Lung (tissue), 12 donors: ENCODE results near the gene CD8A. TPM values are rescaled to one million over a fixed set of nuclear protein-coding genes. Genes with fewer than 3 reads are reported as not detected.
A peak's percentile ranks its signal among the peaks of the same experiment; 100 is the strongest.

Source experiments
- ATAC-seq: fragments of 200-7000 bp; cut with Tn5 transposase; one replicate; pipeline ENCODE4 v1.9.1; 2020; ENCODE audit warnings: moderate number of reproducible peaks; ENCODE audit not compliant: insufficient read depth, low FRiP score
- DNase-seq, 3 donors: peaks; one replicate each; pipeline ENCODE4 v3.0.0-alpha.2; 2013 to 2017
- H3K27ac ChIP-seq, 2 donors: one replicate each; pipeline ENCODE4 v1.5.1; 2013; ENCODE audit warnings: mild to moderate bottlenecking in 2 of 2, moderate library complexity in 2 of 2, control low read depth in 1 of 2, inconsistent platforms in 1 of 2, low read depth in 1 of 2, low read length in 1 of 2
- H3K27me3 ChIP-seq, 3 donors: one replicate each; pipeline ENCODE4 v1.5.1; 2013; ENCODE audit warnings: low read length in 2 of 3; ENCODE audit not compliant: control insufficient read depth in 3 of 3, insufficient read depth in 3 of 3
- H3K36me3 ChIP-seq, 4 donors: one replicate each; pipeline ENCODE4 v1.5.1; 2013; ENCODE audit warnings: low read length in 4 of 4, mild to moderate bottlenecking in 1 of 4, moderate library complexity in 1 of 4; ENCODE audit not compliant: control insufficient read depth in 4 of 4, insufficient read depth in 4 of 4
- H3K4me1 ChIP-seq, 5 donors: one replicate each; pipeline ENCODE4 v1.5.1; 2013; ENCODE audit warnings: low read length in 5 of 5, mild to moderate bottlenecking in 2 of 5, moderate library complexity in 1 of 5; ENCODE audit not compliant: control insufficient read depth in 5 of 5, insufficient read depth in 5 of 5
- H3K4me3 ChIP-seq: one replicate; pipeline ENCODE4 v1.5.1; 2013; ENCODE audit warnings: mild to moderate bottlenecking, control low read depth, moderate library complexity
- H3K9ac ChIP-seq, 2 donors: one replicate each; pipeline ENCODE4 v1.5.1; 2013; ENCODE audit warnings: low read length in 2 of 2, control low read depth in 1 of 2; ENCODE audit not compliant: insufficient read depth in 1 of 2
- H3K9me3 ChIP-seq, 4 donors: one replicate each; pipeline ENCODE4 v1.5.1; 2013; ENCODE audit warnings: low read length in 3 of 4, mild to moderate bottlenecking in 1 of 4, moderate library complexity in 1 of 4; ENCODE audit not compliant: control insufficient read depth in 4 of 4, insufficient read depth in 3 of 4
- WGBS, 2 donors: extraction: QIAGEN DNeasy Blood & Tissue Kit; methylation state at CpG; one replicate each; pipeline ENCODE4 v1.1.7; 2013; 5-methylcytosine and 5-hydroxymethylcytosine counted together
- polyA plus RNA-seq, 2 donors: library from polyadenylated mRNA; stranded (reverse); fragments of 200-250 nt; gene quantifications; one replicate each; pipeline ENCODE4 v1.2.1, GENCODE V29; 2013
- total RNA-seq, 2 donors: library from RNA; depleted of rRNA in 1 of 2; stranded (reverse); fragments of >200 nt in 1 of 2; gene quantifications; one replicate each; pipeline ENCODE4 v1.2.1, GENCODE V29; 2014 to 2021
- TF ChIP-seq, protein P1 (sequence below): IDR thresholded peaks from 2 replicates; pipeline ENCODE4 v1.5.1; 2012; ENCODE audit warnings: mild to moderate bottlenecking; ENCODE audit errors: control extremely low read depth, extremely low read depth
- donor health status: control.
- donor health status: control.
- donor health status: Bipolar disorder and iron deficiency.
- donor health status: healthy.
- donor health status: DM: yes; HTN: yes; CAD: no.

Gene CD8A
- total and polyA plus RNA-seq, 4 donors, result 1.1 to 3.7 (median 3.0) TPM

DNA sequence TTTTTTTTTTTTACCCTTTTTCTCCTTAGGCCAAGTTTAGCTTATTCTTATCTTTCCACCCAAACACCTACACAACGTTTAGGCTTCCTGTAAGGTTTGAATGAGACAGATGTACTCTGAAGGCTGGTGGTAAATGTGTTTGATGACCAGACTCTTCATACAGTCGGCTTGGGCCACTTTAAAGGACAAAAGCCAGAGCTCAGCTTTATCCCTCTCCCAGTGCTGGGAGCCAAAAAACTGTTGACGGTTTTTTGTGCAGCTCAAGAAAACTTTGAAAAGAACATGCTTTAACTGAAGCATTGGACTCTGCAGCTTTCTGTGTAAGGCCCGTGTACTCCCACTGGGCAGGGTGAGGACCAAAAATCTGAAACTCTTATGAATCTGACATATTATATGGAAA lies 15.4 kb downstream of the CD8A start:
- H3K9me3 ChIP-seq, result no peaks in the 10 kb centered on the region
- no peaks in the 10 kb centered on the region for H3K27me3 ChIP-seq
- no peak overlapping the region for H3K9ac ChIP-seq
- 44% methylated on average over 4 of the region's 4 CpGs for whole genome bisulfite sequencing, 2 donors
- TF ChIP-seq, protein P1, sequence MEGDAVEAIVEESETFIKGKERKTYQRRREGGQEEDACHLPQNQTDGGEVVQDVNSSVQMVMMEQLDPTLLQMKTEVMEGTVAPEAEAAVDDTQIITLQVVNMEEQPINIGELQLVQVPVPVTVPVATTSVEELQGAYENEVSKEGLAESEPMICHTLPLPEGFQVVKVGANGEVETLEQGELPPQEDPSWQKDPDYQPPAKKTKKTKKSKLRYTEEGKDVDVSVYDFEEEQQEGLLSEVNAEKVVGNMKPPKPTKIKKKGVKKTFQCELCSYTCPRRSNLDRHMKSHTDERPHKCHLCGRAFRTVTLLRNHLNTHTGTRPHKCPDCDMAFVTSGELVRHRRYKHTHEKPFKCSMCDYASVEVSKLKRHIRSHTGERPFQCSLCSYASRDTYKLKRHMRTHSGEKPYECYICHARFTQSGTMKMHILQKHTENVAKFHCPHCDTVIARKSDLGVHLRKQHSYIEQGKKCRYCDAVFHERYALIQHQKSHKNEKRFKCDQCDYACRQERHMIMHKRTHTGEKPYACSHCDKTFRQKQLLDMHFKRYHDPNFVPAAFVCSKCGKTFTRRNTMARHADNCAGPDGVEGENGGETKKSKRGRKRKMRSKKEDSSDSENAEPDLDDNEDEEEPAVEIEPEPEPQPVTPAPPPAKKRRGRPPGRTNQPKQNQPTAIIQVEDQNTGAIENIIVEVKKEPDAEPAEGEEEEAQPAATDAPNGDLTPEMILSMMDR, result no peak
- no peak overlapping the region for H3K27ac ChIP-seq
- peaks cover 15 to 29% (median 17%) of the 10 kb centered on the region in 4 donors for H3K36me3 ChIP-seq
- ATAC-seq (no peak), DNase-seq (peak in 2 of 3 donors; percentile 38 to 58)
- H3K4me1 ChIP-seq, result peaks cover 0 to 15% (median 4%) of the 10 kb centered on the region in 5 donors
- no peak overlapping the region for H3K4me3 ChIP-seq

DNA sequence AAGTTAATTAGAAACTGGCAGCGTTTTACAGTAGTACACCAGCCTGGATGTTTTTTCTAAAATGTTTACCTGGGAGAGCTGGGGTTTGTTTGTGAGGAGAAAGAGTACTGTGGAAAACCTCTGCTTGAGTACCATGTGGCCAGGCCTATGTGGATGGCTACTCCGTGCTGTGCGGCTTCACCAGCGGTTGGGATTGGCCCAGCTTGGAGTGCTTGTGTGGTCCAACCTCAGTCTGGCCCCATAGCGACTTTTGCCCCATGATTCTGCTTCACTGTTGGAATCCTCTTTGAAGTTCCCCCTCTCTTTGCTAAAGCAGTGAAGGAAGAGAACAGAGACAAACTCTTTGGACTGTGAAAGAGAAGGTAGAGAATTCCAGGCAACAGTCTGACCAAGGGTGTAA lies 15.9 kb downstream of the CD8A start:
- WGBS, 2 donors, result 72 to 76% methylated on average over 5 of the region's 5 CpGs
- no peak overlapping the region for H3K4me3 ChIP-seq
- TF ChIP-seq, protein P1, result no peak
- no peaks in the 10 kb centered on the region for H3K27me3 ChIP-seq
- H3K9ac ChIP-seq, result no peak overlapping the region
- DNase-seq (peak in 1 of 3 donors; percentile 45), ATAC-seq (no peak)
- H3K4me1 ChIP-seq, result peaks cover 0 to 10% (median 3%) of the 10 kb centered on the region in 5 donors
- H3K36me3 ChIP-seq, result peaks cover 17 to 29% (median 20%) of the 10 kb centered on the region in 4 donors
- H3K9me3 ChIP-seq, result no peaks in the 10 kb centered on the region
- H3K27ac ChIP-seq, result no peak overlapping the region

DNA sequence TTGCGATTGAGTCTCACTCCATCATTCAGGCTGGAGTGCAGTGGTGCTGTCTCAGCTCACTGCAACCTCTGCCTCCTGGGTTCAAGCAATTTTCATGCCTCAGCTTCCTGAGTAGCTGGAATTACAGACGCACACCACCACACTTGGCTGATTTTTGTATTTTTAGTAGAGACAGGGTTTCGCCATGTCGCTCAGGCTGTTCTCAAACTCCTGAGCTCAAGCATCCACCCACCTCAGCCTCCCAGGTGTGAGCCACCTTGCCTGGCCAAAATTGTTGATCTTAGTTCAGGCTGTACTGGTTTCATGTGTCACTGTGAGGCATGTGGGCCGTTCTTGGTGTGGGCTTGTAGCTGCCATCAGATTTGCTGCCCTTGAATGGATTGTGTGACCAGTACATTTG lies 18.1 kb downstream of the CD8A start:
- TF ChIP-seq, protein P1, result no peak
- Histone ChIP-seq H3K27ac (no peak overlapping the region), H3K4me1 (peaks cover 0 to 13% (median 5%) of the 10 kb centered on the region in 5 donors), H3K4me3 (no peak overlapping the region), H3K27me3 (no peaks in the 10 kb centered on the region), H3K9ac (no peak overlapping the region), H3K36me3 (peaks cover 17 to 29% (median 23%) of the 10 kb centered on the region in 4 donors), H3K9me3 (no peaks in the 10 kb centered on the region)
- no peak for ATAC-seq
- no peak for DNase-seq
- 75 to 76% methylated on average over 5 of the region's 5 CpGs for WGBS, 2 donors

DNA sequence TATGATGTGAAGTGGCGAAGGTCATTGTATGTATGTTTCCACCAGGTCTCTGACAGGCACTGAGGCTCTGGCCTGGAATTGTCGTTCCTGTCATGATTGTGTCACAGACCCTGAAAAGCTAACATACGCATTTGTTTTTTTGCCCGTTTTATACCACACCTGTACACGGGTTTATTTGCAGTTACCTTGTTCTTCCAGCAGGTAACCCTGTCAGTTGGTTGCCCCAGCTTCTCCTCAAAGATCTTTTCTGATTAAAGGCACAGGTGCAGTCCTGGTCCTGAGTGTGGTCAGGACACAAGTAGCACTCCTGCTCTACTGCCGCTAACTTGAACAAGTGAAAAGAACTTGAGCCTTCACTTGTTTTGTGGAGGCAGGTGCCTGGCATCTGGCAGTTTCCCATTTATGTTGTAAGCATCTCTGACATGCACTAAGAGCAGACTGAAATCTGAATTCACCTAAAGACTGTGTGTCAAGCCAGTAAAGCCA lies 19.9 kb downstream of the CD8A start:
- Histone ChIP-seq H3K27me3 (no peaks in the 10 kb centered on the region), H3K9ac (no peak overlapping the region), H3K36me3 (peaks cover 18 to 32% (median 26%) of the 10 kb centered on the region in 4 donors), H3K9me3 (no peaks in the 10 kb centered on the region), H3K27ac (no peak overlapping the region), H3K4me3 (no peak overlapping the region), H3K4me1 (peaks cover 0 to 13% (median 5%) of the 10 kb centered on the region in 5 donors)
- ATAC-seq (no peak), DNase-seq (no peak)
- TF ChIP-seq, protein P1, result no peak
- WGBS, 2 donors, result 85 to 92% methylated on average over 6 of the region's 6 CpGs
